BE2C (cell line): ENCODE data around the gene MIER2.

ENCODE experiments used
- DNase-seq: peaks from one replicate; pipeline ENCODE4 v3.0.0-alpha.2; 2020
- H3K27me3 ChIP-seq: fragments of 250-450 bp; sonication (Bioruptor Pico); 2 replicates; pipeline ENCODE4 v1.5.1; 2020; ENCODE audit warnings: mild to moderate bottlenecking
- H3K36me3 ChIP-seq: fragments of 250-450 bp; sonication (Bioruptor Pico); 2 replicates; pipeline ENCODE4 v1.5.1; 2020; ENCODE audit warnings: mild to moderate bottlenecking
- H3K4me1 ChIP-seq: fragments of 250-450 bp; sonication (Bioruptor Pico); 2 replicates; pipeline ENCODE4 v1.5.1; 2020
- H3K4me3 ChIP-seq: 2 replicates; pipeline ENCODE4 v1.5.1; 2011; ENCODE audit warnings: low read depth, low read length
- H3K9me3 ChIP-seq: fragments of 250-450 bp; sonication (Bioruptor Pico); 2 replicates; pipeline ENCODE4 v1.5.1; 2020
- CTCF ChIP-seq: IDR thresholded peaks from 2 replicates; pipeline ENCODE4 v1.5.1; 2012; ENCODE audit warnings: mild to moderate bottlenecking, low read depth, low read length

MIER2 gene

GRCh38 chr19:325173-325936 lies 19.2 kb downstream of the MIER2 start:
- no peak for TF ChIP-seq CTCF
- Histone ChIP-seq H3K4me1 (no peaks in the 10 kb centered on the region), H3K36me3 (peaks cover 65% of the 10 kb centered on the region), H3K9me3 (peaks cover 6% of the 10 kb centered on the region), H3K4me3 (no peak overlapping the region), H3K27me3 (no peaks in the 10 kb centered on the region)
- no peak for DNase-seq

GRCh38 chr19:324716-325115 lies 19.9 kb downstream of the MIER2 start:
- Histone ChIP-seq H3K4me3 (no peak overlapping the region), H3K36me3 (peaks cover 62% of the 10 kb centered on the region), H3K9me3 (peaks cover 6% of the 10 kb centered on the region), H3K27me3 (no peaks in the 10 kb centered on the region), H3K4me1 (no peaks in the 10 kb centered on the region)
- no peak for DNase-seq
- no peak for TF ChIP-seq CTCF

GRCh38 chr19:322616-323015 lies 22.0 kb downstream of the MIER2 start:
- TF ChIP-seq CTCF: no peak
- Histone ChIP-seq H3K4me3 (no peak overlapping the region), H3K27me3 (no peaks in the 10 kb centered on the region), H3K4me1 (no peaks in the 10 kb centered on the region), H3K36me3 (peaks cover 48% of the 10 kb centered on the region), H3K9me3 (peaks cover 2% of the 10 kb centered on the region)
- DNase-seq: no peak

- H3K36me3 ChIP-seq: peaks cover 38% of the 10 kb centered on the region
- DNase-seq: no peak
- H3K27me3 ChIP-seq: no peaks in the 10 kb centered on the region
- H3K4me3 ChIP-seq: no peak overlapping the region
- no peaks in the 10 kb centered on the region for H3K4me1 ChIP-seq
- TF ChIP-seq CTCF: no peak
- no peaks in the 10 kb centered on the region for H3K9me3 ChIP-seq
Measured at GRCh38 chr19:318509-318774, 26.2 kb downstream of the MIER2 start.

- no peaks in the 10 kb centered on the region for H3K9me3 ChIP-seq
- no peak for TF ChIP-seq CTCF
- H3K4me1 ChIP-seq: no peaks in the 10 kb centered on the region
- H3K4me3 ChIP-seq: no peak overlapping the region
- H3K27me3 ChIP-seq: no peaks in the 10 kb centered on the region
- DNase-seq: no peak
- H3K36me3 ChIP-seq: peaks cover 38% of the 10 kb centered on the region
Measured at GRCh38 chr19:317710-318508, 26.7 kb downstream of the MIER2 start.

- no peak overlapping the region for H3K4me3 ChIP-seq
- no peak for DNase-seq
- no peak for TF ChIP-seq CTCF
- H3K36me3 ChIP-seq: peaks cover 33% of the 10 kb centered on the region
- no peaks in the 10 kb centered on the region for H3K9me3 ChIP-seq
- H3K27me3 ChIP-seq: no peaks in the 10 kb centered on the region
- H3K4me1 ChIP-seq: no peaks in the 10 kb centered on the region
Measured at GRCh38 chr19:315811-316210, 28.8 kb downstream of the MIER2 start.
